SK-N-DZ (cell line): ENCODE results near the gene ARSB. TPM values are rescaled to one million over a fixed set of nuclear protein-coding genes. Genes with fewer than 3 reads are reported as not detected.

Experiments used
- DNase-seq: peaks from one replicate; pipeline ENCODE4 v3.0.0-alpha.2; 2015; ENCODE audit warnings: low spot score
- polyA plus RNA-seq, 2 experiments: library from polyadenylated mRNA; depleted of rRNA; stranded (reverse); fragments of >200 nt; gene quantifications; 2 replicates each; pipeline ENCODE4 v1.2.3, GENCODE V29; 2014

ARSB gene
- polyA plus RNA-seq (2014; cell fraction: cytosol; rRNA removed), result 7.9 and 10.4 TPM in 2 replicates
- 3.3 and 3.5 TPM in 2 replicates for polyA plus RNA-seq (2014; cell fraction: nucleus; rRNA removed)

GRCh38 chr5:78985116-78985724 lies at the start of gene ARSB:
ARSB (minus strand) TSS chr5:78985310; CDS start chr5:78985248, 62 bp downstream.
- DNase-seq, result no peak

- DNase-seq, result no peak
These were observed 47.7 kb upstream of the ARSB start for GRCh38 chr5:79032782-79033181.

GRCh38 chr5:79032031-79032695 lies 47.1 kb upstream of the ARSB start:
- no peak for DNase-seq

- no peak for DNase-seq
These were observed 46.4 kb upstream of the ARSB start for GRCh38 chr5:79031485-79031867.

- DNase-seq, result peak; percentile 86
These were observed 45.8 kb upstream of the ARSB start for GRCh38 chr5:79030663-79031484.

- peak; percentile 71 for DNase-seq
These were observed 40.0 kb upstream of the ARSB start for GRCh38 chr5:79025054-79025472.

GRCh38 chr5:79023947-79024346 lies 38.8 kb upstream of the ARSB start:
- DNase-seq, result no peak

GRCh38 chr5:79023348-79023747 lies 38.2 kb upstream of the ARSB start:
- no peak for DNase-seq

GRCh38 chr5:79022771-79023170 lies 37.7 kb upstream of the ARSB start:
- DNase-seq, result no peak

GRCh38 chr5:79021753-79022152 lies 36.6 kb upstream of the ARSB start:
- peak; percentile 45 for DNase-seq

GRCh38 chr5:79020861-79021561 lies 35.9 kb upstream of the ARSB start:
- peak; percentile 73 for DNase-seq

- DNase-seq, result no peak
These were observed 29.5 kb upstream of the ARSB start for GRCh38 chr5:79014631-79015030.

- no peak for DNase-seq
These were observed 26.8 kb upstream of the ARSB start for GRCh38 chr5:79011869-79012268.

- no peak for DNase-seq
These were observed 26.2 kb upstream of the ARSB start for GRCh38 chr5:79011219-79011836.

- DNase-seq, result no peak
These were observed 23.3 kb upstream of the ARSB start for GRCh38 chr5:79008362-79008761.

- no peak for DNase-seq
These were observed 22.8 kb upstream of the ARSB start for GRCh38 chr5:79007872-79008271.

GRCh38 chr5:79005936-79006631 lies 21.0 kb upstream of the ARSB start:
- DNase-seq, result no peak

- DNase-seq, result no peak
These were observed 20.0 kb upstream of the ARSB start for GRCh38 chr5:79005151-79005550.

GRCh38 chr5:79002374-79002773 lies 17.3 kb upstream of the ARSB start:
- DNase-seq, result no peak

- DNase-seq, result no peak
These were observed 16.4 kb upstream of the ARSB start for GRCh38 chr5:79001471-79001870.

GRCh38 chr5:78997090-78997489 lies 12.0 kb upstream of the ARSB start:
- DNase-seq, result no peak
